HepG2 (cell line): Measurements from ENCODE around the gene CKM.

Experiments used
- YEATS4 ChIP-seq: sonication (generic); formaldehyde crosslinking; IDR thresholded peaks from 2 replicates; pipeline ENCODE4 v1.4.0; 2020; ENCODE audit warnings: missing genetic modification reagents, borderline replicate concordance
- ZFX ChIP-seq: sonication (generic); formaldehyde crosslinking; IDR thresholded peaks from 2 replicates; pipeline ENCODE4 v1.4.0; 2020; ENCODE audit warnings: mild to moderate bottlenecking, low read depth, missing genetic modification reagents, moderate library complexity

DNA sequence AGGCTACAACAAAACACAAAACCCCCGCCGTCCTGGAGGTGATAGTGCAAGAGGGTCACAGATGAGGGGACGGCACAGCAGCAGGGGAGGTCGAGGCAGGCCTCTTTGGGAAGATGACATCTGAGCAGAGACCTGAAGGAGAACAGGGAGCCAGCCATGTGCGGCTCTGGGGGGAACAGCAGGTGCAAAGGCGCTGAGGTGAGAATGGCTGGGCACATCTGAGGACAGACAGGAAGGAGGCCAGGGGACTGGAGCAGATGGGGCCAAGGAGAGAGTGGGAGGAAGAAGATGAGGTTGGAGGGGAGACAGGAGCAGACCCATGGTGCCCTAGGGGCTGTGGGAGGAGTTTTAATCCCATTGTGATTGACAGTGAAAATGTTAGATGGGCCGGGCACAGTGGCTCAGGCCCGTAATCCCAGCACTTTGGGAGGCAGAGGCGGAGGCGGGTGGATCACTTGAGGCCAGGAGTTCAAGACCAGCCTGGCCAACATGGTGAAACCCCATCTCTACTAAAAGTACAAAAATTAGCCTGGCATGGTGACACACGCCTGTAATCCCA is 1.8 kb upstream of the CKM start:
- no peak for TF ChIP-seq YEATS4 (CRISPR knock-in tag)
- no peak for TF ChIP-seq ZFX
